Pons (tissue), 1 donor: ENCODE data around the gene MUC22.

Experiments
- DNase-seq: peaks from one replicate; pipeline ENCODE4 v3.0.0-alpha.2; 2016; ENCODE audit warnings: low spot score

Gene MUC22

DNA sequence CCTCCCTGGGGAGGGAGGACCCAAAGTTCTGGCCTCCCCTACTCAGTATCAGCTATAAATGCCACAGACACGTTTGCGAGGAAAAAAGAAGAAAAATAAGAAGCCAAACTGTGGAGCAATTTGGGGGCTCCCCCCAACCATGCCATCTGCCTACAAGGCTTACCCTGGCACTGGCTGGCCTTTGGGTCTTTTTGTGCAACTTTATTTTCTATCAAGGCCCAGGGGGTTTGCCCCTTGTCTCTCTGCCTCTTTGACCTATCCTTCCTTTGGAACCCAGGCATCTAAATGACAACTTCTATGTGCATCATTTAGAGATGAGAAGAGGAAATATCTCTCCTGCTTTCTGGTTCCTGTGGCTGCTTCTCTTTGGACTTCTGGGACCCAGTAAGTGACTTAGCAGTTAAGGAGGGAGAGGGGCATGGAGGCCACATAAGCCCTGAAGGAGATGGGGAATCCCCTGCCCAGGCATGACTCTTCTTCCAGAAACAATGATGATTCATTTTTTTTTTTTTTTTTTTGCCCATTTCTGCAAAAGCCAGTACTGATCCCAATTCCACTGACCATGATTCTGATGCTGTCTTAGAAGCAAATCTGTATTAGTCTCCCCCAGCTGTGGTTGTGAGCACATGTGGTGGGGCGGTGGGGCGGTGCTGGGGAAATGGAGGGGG is at the start of gene MUC22:
TSS of gene MUC22 (plus strand) at position 82 of the 668 bp plus-strand sequence. CDS start at position 315, 233 bp downstream.
- no peak for DNase-seq

- no peak for DNase-seq
Observed at GRCh38 chr6:30960907-30961673, 49.2 kb upstream of the MUC22 start.

DNA sequence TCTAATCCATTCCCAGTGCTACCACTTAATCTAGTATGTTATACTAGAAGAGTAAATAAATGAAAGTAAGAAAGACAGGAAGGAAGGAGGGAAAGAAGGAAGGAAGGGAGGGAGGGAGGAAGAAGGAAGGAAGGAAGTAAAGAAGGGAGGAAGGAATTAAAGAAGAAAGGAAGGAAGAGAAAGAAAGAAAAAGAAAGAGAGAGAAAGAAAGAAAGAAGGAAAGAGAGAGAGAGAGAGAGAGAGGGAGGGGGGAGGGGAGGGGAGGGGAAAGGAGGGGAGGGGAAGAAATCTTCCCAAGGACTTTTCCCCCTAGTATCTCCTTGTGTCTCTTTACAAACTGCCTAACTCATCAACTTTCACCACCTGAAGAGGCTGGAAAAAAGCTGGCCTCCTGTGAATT is 47.6 kb upstream of the MUC22 start:
- DNase-seq: no peak

- DNase-seq: no peak
Observed at GRCh38 chr6:30963641-30964040, 46.6 kb upstream of the MUC22 start.

DNA sequence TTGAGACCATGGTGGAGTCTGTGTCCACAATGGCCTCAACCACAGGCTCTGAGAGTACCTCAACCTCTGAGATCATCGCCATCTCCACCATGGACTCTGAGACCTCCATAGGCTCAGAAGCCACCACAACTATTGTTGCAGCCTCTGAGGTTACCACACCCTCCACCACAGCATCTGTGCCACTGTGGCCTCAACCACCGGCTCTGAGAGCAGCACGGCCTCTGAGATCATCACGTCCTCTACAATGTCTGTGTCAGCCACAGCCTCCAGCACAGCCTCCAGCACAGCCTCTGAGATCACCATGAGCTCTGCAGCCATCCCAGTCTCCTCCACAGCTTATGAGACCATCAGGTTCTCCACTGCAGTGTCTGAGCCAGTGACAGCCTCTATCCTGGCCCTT is 46.2 kb upstream of the MUC22 start:
- no peak for DNase-seq

DNA sequence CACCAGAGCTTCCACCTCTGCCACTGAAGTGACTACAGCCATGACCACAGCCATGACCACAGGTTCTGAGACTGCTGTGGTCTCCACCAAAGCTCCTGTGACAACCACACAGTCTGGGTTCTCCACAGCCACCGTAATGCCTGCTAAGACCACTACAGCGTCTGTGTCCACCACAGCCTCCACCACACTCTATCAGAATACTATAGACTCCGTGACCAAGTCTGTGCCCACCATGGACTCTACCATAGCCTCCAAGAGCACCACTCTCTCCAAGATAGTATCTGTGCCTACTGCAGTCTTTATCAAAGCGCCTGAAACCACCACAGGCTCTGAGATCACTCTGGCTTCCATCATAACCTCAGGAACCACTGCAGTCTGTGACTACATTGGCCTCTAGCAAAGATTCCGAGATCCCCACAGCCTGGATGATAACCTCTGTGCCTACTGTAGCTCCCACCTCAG is 45.1 kb upstream of the MUC22 start:
- no peak for DNase-seq

DNA sequence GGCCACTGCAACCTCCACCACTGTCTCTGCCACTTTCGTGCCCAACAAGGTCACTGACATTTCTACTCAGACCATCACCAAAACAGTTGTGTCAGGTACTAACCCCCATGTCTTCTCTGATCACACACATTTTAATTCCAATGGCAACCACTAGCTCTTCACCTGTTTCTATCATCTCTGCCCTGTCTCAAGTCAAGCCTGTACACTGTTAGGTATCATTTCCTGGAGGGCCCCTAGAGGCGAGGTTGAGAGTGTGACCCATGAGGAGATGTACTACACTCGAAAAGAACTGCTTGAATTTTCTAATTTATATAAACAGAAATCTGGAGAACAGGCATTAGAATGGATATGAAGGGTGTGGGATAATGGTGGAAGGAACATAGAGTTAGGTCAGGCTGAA is 44.1 kb upstream of the MUC22 start:
- DNase-seq: no peak

GRCh38 chr6:30969171-30969570 is 41.1 kb upstream of the MUC22 start:
- peak; percentile 74 for DNase-seq

DNA sequence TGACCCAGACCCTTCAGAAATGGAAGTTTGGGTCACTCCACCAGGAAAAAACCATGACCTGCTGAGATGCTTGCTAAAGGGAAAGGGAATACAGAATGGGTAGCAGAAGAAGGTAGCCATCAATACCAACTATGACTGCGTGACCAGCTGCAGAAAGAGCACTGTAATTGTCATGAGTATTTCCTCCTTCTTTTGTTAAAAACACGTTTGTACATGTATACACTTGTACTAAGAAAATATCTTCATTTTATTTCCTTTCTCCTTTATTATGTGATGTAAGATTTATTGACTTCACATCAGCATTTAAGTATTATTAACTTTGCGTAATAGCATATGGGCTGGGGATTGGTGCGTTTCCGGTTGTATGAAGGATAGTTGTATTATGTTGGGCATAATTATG is 39.3 kb upstream of the MUC22 start:
- DNase-seq: no peak

GRCh38 chr6:30972816-30973215 is 37.5 kb upstream of the MUC22 start:
- no peak for DNase-seq

DNA sequence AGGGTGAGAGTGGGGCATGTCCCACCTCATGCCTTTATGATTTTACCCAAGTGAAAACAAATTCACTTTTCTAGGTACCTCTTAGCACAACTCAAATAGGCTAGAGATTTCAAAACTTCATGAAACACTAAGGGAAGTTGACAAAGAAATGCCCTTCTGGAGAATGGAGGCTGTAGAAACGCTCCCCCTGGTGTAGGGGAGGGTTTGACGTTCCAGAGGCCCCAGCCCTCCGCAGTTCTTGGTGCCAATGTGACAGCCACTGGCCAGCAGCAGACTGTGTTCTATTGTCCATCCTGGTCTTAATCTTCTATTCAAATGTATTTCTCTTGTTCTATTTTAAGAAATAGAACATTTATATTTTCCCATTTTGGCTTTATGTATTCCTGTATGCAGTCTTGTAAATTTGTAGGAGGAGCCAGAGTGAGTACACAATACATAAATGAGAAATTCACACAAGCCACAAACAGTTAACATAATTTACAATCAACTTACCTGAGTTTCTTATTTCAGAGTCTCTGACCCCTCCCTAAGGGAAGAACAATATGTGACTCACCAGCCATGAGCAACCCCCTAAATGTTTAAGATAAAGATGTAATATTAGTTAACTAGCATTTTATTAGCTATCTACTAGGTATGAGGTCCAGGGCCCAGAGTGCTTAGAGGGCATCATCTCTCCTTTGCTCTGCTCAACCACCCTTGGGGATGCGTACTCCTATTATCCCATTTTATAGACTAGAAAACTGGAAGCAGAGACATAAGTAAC is 35.6 kb upstream of the MUC22 start:
- DNase-seq: no peak

DNA sequence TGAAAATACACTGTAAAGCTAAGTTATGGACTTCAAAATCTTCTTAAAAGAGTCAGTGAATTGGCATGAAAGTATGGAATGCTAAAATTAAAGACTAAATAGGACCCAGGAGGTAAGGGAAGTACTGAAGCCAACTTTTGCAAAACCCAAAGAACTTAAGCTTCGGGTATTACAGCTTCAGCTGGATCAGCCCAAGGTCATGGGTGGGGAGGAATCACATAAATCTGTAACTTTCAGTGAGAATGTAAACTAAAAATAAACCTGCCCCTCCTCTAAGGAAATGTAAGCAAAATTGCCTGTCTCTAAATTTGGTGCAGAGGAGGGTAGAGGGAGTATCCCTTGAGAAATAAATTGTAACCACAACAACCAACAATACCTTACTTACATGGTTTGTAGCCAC is 31.1 kb upstream of the MUC22 start:
- DNase-seq: no peak

GRCh38 chr6:30979690-30980089 is 30.6 kb upstream of the MUC22 start:
- DNase-seq: no peak

GRCh38 chr6:30981942-30982772 is 28.1 kb upstream of the MUC22 start:
- DNase-seq: no peak

DNA sequence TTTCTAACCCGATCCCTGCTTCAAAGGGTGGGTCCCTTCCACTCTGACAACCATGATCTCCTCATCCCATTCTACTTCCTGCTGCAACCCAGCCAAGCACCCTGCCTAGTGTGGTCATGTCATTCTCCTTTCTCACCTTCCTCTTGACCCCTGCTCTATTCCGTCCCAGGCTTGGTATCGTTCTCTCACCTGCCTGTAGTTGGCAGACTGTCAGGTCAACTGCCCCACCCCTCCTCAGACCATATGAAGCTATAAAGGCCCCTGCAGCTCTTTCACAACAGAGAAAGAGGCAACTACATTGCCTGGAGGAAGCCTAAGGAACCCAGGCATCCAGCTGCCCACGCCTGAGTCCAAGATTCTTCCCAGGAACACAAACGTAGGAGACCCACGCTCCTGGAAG is 26.8 kb upstream of the MUC22 start, which contains the start of gene MUC21:
TSS of gene MUC21 (plus strand) at position 280 of the 400 bp plus-strand sequence. CDS start 241 bp downstream, outside the sequence.
- DNase-seq: no peak

DNA sequence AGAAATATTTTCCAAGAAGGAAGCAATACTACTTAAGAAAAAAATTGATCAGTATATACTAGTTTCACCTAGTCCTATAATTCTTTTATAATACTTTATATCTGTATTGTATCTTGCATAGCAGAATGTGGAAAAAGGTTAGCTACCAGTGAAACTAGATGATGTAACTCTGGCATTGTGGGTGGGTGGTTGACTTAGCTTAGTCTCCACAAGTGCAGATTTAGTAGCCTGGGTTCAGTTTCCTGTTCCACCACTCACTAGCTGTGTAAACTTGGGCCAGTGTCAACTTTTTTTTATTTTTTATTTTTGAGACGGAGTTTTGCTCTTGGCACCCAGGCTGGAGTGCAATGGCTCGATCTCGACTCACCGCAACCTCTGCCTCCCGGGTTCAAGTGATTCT is 24.8 kb upstream of the MUC22 start:
- no peak for DNase-seq

DNA sequence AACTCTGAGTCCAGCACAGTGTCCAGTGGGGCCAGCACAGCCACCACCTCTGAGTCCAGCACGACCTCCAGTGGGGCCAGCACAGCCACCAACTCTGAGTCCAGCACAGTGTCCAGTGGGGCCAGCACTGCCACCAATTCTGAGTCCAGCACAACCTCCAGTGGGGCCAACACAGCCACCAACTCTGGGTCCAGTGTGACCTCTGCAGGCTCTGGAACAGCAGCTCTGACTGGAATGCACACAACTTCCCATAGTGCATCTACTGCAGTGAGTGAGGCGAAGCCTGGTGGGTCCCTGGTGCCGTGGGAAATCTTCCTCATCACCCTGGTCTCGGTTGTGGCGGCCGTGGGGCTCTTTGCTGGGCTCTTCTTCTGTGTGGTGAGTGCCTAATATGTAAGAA is 23.0 kb upstream of the MUC22 start:
- no peak for DNase-seq

DNA sequence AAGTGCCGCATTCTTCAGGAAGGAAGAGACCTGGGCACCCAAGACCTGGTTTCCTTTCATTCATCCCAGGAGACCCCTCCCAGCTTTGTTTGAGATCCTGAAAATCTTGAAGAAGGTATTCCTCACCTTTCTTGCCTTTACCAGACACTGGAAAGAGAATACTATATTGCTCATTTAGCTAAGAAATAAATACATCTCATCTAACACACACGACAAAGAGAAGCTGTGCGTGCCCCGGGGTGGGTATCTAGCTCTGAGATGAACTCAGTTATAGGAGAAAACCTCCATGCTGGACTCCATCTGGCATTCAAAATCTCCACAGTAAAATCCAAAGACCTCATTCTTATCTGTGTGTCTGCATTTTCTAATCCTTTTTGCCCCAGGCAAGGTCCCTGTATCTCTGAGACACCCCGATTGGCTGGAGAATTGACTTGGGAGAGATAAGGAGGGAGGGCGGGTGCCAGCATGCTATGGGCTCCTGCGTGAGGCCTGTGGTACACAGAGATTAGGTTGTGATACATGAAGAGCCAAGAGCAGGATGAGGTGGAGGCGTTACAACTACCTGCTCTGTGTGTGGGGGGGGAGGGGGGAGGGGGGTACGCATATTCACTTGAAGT is 22.0 kb upstream of the MUC22 start:
- no peak for DNase-seq

DNA sequence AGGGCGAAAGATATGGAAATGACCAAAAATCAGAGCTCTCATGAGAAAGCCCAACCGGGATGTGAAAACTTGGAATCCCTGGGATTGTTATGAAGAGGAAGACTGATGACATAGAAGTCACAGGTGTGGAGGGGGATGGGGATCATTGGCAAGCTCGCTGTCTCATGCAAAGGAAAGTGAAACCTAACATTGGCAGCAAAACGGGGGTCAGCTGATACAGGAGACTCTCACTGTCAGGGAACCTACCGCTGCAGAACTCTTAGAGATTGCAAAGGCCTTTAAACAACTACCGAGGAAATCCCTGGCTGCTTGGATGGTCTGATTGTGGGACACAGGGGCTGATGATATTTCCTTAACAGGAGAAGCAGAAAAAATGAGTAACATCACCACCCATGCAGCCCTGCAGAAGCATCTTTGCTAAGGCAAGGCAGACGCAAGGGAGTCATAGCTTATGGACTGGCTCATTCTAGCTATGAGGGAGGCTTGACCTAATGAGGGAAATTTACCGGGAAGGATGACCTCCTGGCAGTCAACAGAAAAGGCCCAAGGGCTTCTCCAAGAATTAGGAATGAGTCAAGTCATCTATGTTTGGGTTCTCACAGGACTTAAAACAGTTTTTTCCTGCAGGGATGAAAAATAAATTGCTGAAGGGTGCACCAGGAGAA is 19.7 kb upstream of the MUC22 start:
- peak; percentile 32 for DNase-seq

- no peak for DNase-seq
Observed at GRCh38 chr6:30991891-30992290, 18.4 kb upstream of the MUC22 start.

- no peak for DNase-seq
Observed at GRCh38 chr6:30997301-30997700, 13.0 kb upstream of the MUC22 start.
